Body of pancreas (tissue), 4 donors: Measurements from ENCODE around the gene PBX1. TPM values are rescaled to one million over a fixed set of nuclear protein-coding genes. Genes with fewer than 3 reads are reported as not detected.

Experiments
- ATAC-seq: fragments of 150-250 bp; one replicate; pipeline ENCODE4 v1.9.1; 2016
- DNase-seq, 4 donors: peaks; one replicate each; pipeline ENCODE4 v3.0.0-alpha.2; 2019
- H3K27ac ChIP-seq, 4 donors: fragments of 200-600 bp; sonication (generic); 1 replicate in 3 of 4; 2 replicates in 1 of 4; pipeline versions ENCODE4 v1.5.1 to v1.6.1; 2016 to 2019; ENCODE audit warnings: mild to moderate bottlenecking in 1 of 4, mixed read lengths in 1 of 4, moderate library complexity in 1 of 4
- H3K27me3 ChIP-seq, 2 donors: fragments of 200-600 bp; sonication (generic); one replicate each; pipeline ENCODE4 v1.6.0; 2016; ENCODE audit warnings: mild to moderate bottlenecking in 1 of 2
- H3K36me3 ChIP-seq, 2 donors: fragments of 200-600 bp; sonication (generic); replicated peaks in 1 of 2; 2 replicates each; pipeline ENCODE4 v1.5.1; 2016; ENCODE audit warnings: low read depth in 2 of 2; ENCODE audit not compliant: insufficient read depth in 1 of 2
- H3K4me1 ChIP-seq: fragments of 200-600 bp; sonication (generic); one replicate; pipeline ENCODE4 v1.6.0; 2016
- H3K4me3 ChIP-seq, 2 donors: fragments of 200-600 bp; sonication (generic); 1 replicate in 1 of 2; 2 replicates in 1 of 2; pipeline ENCODE4 v1.5.1; 2016 to 2019
- H3K9me3 ChIP-seq, 3 donors: fragments of 200-600 bp; sonication (generic); 1 replicate in 2 of 3; 2 replicates in 1 of 3; pipeline ENCODE4 v1.5.1; 2016
- POLR2A ChIP-seq, 3 donors: fragments of 450-650 bp; IDR thresholded peaks; one replicate each; pipeline ENCODE4 v1.6.1; 2016; ENCODE audit warnings: antibody characterized with exemption in 3 of 3, mild to moderate bottlenecking in 2 of 3
- whole genome bisulfite sequencing, 2 donors: methylation state at CpG; one replicate each; pipeline ENCODE4 v1.1.5; 2017; 5-methylcytosine and 5-hydroxymethylcytosine counted together
- intact Hi-C: fragments of 100-400 bp; cut with DNase I; formaldehyde crosslinking; loops from one replicate; pipeline ENCODE4 v1.15.1; 2023
- total RNA-seq, 2 donors: library from RNA; depleted of rRNA; stranded (reverse); fragments of >200 nt; gene quantifications; one replicate each; pipeline ENCODE4 v1.1.0, GENCODE V29; 2016
- TF ChIP-seq, protein P1 (sequence below), 7 experiments: fragments of 450-650 bp in 4 of 7; fragments of 200-600 bp in 3 of 7; sonication (generic) in 3 of 7; IDR thresholded peaks; one replicate each; pipeline ENCODE4 v1.5.1; 2016 to 2019; ENCODE audit warnings: antibody characterized with exemption in 7 of 7

Gene PBX1
- total RNA-seq, 2 donors from 2014 or later = 83.1 to 111 TPM

- peak overlapping the region in 1 of 4 donors; percentile 79 for H3K27ac ChIP-seq
These were observed 205.3 kb downstream of the PBX1 start for GRCh38 chr1:164764333-164764732.

DNA sequence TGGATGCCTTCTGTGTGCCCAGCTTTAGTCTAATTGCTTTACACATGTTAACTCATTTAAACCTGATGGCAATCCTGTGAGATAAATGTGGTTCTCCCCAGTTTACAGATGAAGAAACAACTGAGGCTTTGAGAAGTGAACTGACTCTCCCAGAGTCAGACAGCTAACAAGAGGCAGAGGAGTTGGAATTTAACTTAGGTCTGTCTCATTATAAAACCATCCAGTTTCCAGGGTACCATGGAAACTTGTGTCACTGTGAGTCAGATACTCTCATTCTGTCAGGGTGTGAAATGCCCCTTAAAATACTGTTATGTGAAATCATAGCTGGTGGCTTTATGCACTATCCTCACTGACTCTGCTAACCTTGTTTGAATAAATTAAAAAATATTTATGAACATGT lies 206.6 kb downstream of the PBX1 start:
- peaks cover 58% of the 10 kb centered on the region for H3K4me1 ChIP-seq
- ATAC-seq = peak; percentile 37

More at GRCh38 chr1:164764333-164764732, 205.3 kb downstream of the PBX1 start:
- Histone ChIP-seq H3K4me3 (no peak overlapping the region), H3K4me1 (peaks cover 54% of the 10 kb centered on the region), H3K36me3 (no peaks in the 10 kb centered on the region), H3K9me3 (no peaks in the 10 kb centered on the region), H3K27me3 (no peaks in the 10 kb centered on the region)
- TF ChIP-seq, protein P1, sequence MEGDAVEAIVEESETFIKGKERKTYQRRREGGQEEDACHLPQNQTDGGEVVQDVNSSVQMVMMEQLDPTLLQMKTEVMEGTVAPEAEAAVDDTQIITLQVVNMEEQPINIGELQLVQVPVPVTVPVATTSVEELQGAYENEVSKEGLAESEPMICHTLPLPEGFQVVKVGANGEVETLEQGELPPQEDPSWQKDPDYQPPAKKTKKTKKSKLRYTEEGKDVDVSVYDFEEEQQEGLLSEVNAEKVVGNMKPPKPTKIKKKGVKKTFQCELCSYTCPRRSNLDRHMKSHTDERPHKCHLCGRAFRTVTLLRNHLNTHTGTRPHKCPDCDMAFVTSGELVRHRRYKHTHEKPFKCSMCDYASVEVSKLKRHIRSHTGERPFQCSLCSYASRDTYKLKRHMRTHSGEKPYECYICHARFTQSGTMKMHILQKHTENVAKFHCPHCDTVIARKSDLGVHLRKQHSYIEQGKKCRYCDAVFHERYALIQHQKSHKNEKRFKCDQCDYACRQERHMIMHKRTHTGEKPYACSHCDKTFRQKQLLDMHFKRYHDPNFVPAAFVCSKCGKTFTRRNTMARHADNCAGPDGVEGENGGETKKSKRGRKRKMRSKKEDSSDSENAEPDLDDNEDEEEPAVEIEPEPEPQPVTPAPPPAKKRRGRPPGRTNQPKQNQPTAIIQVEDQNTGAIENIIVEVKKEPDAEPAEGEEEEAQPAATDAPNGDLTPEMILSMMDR (IDR thresholded peaks at IDR 0.05) = no peak
- no peak for TF ChIP-seq POLR2A (IDR thresholded peaks at IDR 0.05)
- intact Hi-C loops = no loop called here
- WGBS, 2 donors = 94 to 95% methylated on average over 1 of the region's 1 CpG
- no peak for DNase-seq
- ATAC-seq = no peak

DNA sequence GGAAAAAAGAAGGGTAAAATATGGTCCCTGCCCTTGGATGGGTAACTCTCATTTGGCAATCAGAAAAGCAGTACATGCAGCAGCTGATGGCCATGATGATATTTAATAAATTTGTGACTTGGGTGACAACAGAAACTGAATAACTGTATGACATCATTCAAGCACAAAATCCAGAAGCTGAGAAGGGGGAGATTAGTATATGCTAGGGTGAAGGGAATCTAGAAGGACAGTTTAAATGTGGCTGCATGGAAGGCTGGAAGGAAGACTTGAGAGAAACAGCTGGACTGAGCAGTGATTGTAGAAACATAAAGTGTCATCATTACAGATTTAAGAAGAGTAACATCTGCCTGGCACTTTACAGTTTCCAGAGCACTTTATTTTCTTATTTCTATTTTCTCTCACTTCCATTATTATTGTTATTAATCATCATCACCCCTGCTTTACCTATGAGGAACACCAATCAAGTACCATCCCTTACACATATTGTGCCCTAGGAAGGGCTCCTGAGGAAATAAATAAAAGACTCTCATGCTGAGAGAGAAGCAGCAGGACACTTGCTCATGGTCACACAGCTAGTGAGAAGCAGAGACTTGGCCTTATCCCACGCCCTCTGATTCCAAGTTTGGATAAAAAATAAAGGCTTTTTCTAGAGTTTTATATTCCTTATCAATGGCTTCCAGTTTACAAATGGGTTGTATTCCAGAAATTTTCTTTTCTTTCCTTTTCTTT lies 207.2 kb downstream of the PBX1 start:
- no peak for TF ChIP-seq POLR2A (IDR thresholded peaks at IDR 0.05)
- TF ChIP-seq, protein P1 (IDR thresholded peaks at IDR 0.05) = no peak
- Histone ChIP-seq H3K9me3 (no peaks in the 10 kb centered on the region), H3K36me3 (no peaks in the 10 kb centered on the region), H3K4me3 (no peak overlapping the region), H3K4me1 (peaks cover 64% of the 10 kb centered on the region), H3K27me3 (no peaks in the 10 kb centered on the region), H3K27ac (peak overlapping the region; percentile 62 to 91 (median 70))
- no peak for ATAC-seq
- no peak for DNase-seq
- WGBS, 2 donors = 69 to 70% methylated on average over 1 of the region's 1 CpG
- intact Hi-C loops = no loop called here

More for the DNA sequence above, 206.6 kb downstream of the PBX1 start:
- intact Hi-C loops = no loop called here
- no peak for DNase-seq
- Histone ChIP-seq H3K9me3 (no peaks in the 10 kb centered on the region), H3K36me3 (no peaks in the 10 kb centered on the region), H3K4me3 (no peak overlapping the region), H3K27ac (peak overlapping the region; percentile 62 to 91 (median 70)), H3K27me3 (no peaks in the 10 kb centered on the region)
- TF ChIP-seq, protein P1 (IDR thresholded peaks at IDR 0.05) = no peak
- TF ChIP-seq POLR2A (IDR thresholded peaks at IDR 0.05) = no peak

DNA sequence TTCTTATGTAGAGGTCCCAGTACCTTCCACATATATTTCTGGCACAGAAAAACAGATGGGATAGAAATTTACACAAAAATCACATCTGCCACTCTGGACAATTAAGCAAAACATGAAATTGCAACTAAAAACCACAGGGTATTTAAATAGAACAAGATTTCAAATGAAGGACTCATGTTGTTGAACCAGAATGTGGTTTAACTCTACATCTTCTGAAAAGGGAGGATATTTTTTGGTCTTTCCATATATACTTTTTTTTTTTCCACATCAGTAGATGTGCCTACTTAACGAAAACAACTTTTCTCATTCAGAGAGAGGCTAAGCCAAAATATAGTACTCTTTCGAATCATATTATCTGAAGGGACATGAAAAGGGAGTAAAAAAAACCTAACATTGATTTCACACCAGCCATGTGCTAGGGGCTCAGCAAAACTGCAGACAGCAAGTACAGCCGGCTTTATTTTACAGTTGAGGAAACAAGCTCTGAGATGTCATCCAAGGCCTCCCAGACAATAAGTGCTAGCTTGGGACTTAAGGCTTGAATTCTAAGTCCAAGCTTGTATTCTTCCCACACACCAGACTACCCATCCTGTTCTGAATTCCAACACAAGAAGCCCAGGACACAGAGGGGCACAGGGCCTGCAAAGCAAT lies 208.9 kb downstream of the PBX1 start:
- H3K27ac ChIP-seq = peak overlapping the region in 3 of 4 donors; percentile 79 to 91 (median 88)
- DNase-seq (no peak), ATAC-seq (no peak)
- peaks cover 82% of the 10 kb centered on the region for H3K4me1 ChIP-seq
- TF ChIP-seq POLR2A (IDR thresholded peaks at IDR 0.05) = no peak
- TF ChIP-seq, protein P1 (IDR thresholded peaks at IDR 0.05) = no peak
- H3K4me3 ChIP-seq = no peak overlapping the region
- H3K36me3 ChIP-seq = no peaks in the 10 kb centered on the region
- no peaks in the 10 kb centered on the region for H3K27me3 ChIP-seq
- no peaks in the 10 kb centered on the region for H3K9me3 ChIP-seq
- 66 to 76% methylated on average over 3 of the region's 3 CpGs for WGBS, 2 donors
- intact Hi-C loops = no loop called here
